ENCODE data around the gene LMF1.

DNA sequence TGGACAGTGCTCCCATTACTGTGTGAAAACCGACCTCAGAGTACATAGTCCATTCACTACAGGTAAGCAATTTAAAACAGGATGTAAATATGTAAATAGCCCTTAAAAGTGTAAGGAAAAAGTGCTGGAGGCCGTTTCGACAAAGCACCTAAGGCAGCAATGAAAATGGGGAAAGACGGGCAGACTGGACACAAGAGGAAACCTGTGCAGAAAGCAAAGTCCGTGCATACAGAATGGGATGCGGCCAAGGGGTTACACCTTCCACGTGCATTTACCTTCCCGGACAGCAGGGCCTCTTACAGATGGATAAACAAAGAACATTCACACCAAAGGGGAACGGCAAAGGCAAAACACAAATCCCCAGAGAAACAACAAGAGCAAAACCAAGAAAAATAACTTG, 32.0 kb downstream of the LMF1 start:
- TF ChIP-seq POLR2A (IDR thresholded peaks at IDR 0.05; ENCODE audit: extremely low read depth, insufficient read length): no peak
- TF ChIP-seq, protein P1, sequence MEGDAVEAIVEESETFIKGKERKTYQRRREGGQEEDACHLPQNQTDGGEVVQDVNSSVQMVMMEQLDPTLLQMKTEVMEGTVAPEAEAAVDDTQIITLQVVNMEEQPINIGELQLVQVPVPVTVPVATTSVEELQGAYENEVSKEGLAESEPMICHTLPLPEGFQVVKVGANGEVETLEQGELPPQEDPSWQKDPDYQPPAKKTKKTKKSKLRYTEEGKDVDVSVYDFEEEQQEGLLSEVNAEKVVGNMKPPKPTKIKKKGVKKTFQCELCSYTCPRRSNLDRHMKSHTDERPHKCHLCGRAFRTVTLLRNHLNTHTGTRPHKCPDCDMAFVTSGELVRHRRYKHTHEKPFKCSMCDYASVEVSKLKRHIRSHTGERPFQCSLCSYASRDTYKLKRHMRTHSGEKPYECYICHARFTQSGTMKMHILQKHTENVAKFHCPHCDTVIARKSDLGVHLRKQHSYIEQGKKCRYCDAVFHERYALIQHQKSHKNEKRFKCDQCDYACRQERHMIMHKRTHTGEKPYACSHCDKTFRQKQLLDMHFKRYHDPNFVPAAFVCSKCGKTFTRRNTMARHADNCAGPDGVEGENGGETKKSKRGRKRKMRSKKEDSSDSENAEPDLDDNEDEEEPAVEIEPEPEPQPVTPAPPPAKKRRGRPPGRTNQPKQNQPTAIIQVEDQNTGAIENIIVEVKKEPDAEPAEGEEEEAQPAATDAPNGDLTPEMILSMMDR (IDR thresholded peaks at IDR 0.05; ENCODE audit: low read depth, low read length): no peak
- TF ChIP-seq MYC (IDR thresholded peaks at IDR 0.05; ENCODE audit: low read depth, low read length): no peak
- TF ChIP-seq, protein P2, sequence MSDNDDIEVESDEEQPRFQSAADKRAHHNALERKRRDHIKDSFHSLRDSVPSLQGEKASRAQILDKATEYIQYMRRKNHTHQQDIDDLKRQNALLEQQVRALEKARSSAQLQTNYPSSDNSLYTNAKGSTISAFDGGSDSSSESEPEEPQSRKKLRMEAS (IDR thresholded peaks at IDR 0.05; ENCODE audit: low read depth, low read length): no peak
